Astrocyte (in vitro differentiated cells and primary cell): ENCODE results near the gene INPP5A.

Experiments
- CTCF ChIP-seq: IDR thresholded peaks from 2 replicates; pipeline ENCODE4 v1.5.1; 2011; ENCODE audit warnings: low read depth, mild to moderate bottlenecking, inconsistent platforms, low read length, moderate library complexity; ENCODE audit not compliant: insufficient read depth
- EZH2 ChIP-seq: IDR thresholded peaks from 2 replicates; pipeline ENCODE4 v1.6.1; 2012; ENCODE audit warnings: mild to moderate bottlenecking, low read length, inconsistent platforms; ENCODE audit not compliant: insufficient read depth

- TF ChIP-seq CTCF = peak; percentile 31
- TF ChIP-seq EZH2 = no peak
Observed at GRCh38 chr10:132540456-132540855, 2.9 kb downstream of the INPP5A start.
